Measurements from ENCODE around the gene CAMTA1. TPM values are rescaled to one million over a fixed set of nuclear protein-coding genes. Genes with fewer than 3 reads are reported as not detected.

CAMTA1 gene
- total and polyA plus RNA-seq, 9 of the 15 experiments (the other 6 are each of a cell fraction or from before 2014, with no cell fraction given): 43.9 to 161 (median 65.9) TPM

DNA sequence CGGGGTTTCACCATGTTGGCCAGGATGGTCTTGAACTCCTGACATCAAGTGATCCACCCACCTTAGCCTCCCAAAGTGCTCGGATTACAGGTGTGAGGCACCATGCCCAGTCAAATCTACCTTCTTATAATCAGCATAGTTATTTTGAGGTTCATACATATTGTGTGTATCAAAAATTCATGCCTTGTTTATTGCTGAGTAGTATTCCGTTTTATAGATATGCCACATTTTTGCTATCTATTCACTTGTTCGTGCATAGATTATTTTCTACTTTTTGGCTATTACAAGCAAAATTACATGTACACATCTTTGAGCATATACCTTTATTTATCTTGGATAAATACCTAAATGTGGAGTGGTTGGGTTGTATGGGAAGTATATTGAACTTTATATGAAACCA is 344.9 kb downstream of the CAMTA1 start (continued):
- TF ChIP-seq MTA3 (IDR thresholded peaks at IDR 0.05; ENCODE audit: borderline replicate concordance) (no peak), NR4A1 (CRISPR knock-in tag; IDR thresholded peaks at IDR 0.05) (no peak), NR4A1 (tag; IDR thresholded peaks at IDR 0.05) (no peak), CBFA2T3 (IDR thresholded peaks at IDR 0.05) (no peak), ZBTB7A (IDR thresholded peaks at IDR 0.05; ENCODE audit: borderline replicate concordance, control insufficient read depth, low read depth, low read length) (no peak), USF2 (CRISPR knock-in tag; IDR thresholded peaks at IDR 0.05) (no peak)

DNA sequence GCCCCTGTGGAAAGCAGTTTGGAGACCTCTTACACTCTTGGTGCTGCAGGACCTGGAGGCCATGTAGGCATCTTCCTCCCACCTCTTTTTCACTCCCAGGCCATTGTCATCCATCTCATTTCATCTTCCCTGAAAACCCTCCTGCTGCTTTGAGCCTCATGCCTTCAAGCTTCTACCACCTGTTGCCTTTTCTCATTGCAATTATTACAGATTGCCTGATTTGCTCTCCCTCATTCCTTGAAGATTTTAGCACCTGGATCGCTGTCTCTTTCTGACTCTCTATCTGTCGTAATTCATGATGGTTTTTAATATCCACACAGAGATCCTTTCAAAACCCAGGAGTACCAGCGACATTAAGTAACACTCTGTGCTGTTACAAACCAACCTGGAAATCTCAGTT is 350.2 kb downstream of the CAMTA1 start:
- FAIRE-seq (no peak), DNase-seq (ENCODE audit: extremely low read depth in 1 of 4, low spot score in 3 of 4) (no peak), ATAC-seq (no peak)
- H3K27ac ChIP-seq (ENCODE audit: extremely low read depth, low read depth, low read length): no peak overlapping the region
- CTCF ChIA-PET (ENCODE audit: low intra/inter-chr PET ratio): no interaction called here
- no peaks in the 10 kb centered on the region for H3K4me1 ChIP-seq (replicated peaks in 1 of 2; ENCODE audit: control insufficient read depth in 2 of 2, insufficient read depth in 2 of 2, low read length in 2 of 2)
- intact Hi-C loops (cut with micrococcal nuclease) (no loop called here), in situ Hi-C loops (cut with MboI) (no loop called here)
- H4K20me1 ChIP-seq (replicated peaks; ENCODE audit: control insufficient read depth, insufficient read depth, low read length): no peaks in the 10 kb centered on the region
- no peak overlapping the region for H3K4me2 ChIP-seq (ENCODE audit: insufficient read depth, low read length)
- no peak overlapping the region for H3K9ac ChIP-seq (ENCODE audit: insufficient read depth in 1 of 2, low read depth in 2 of 2, low read length in 2 of 2)
- H2AFZ ChIP-seq (ENCODE audit: low read depth, low read length): no peak overlapping the region
- no peak overlapping the region for H3K4me3 ChIP-seq
- peaks cover 2 to 10% of the 10 kb centered on the region in 2 experiments; a peak in 1 of 5 replicates for H3K27me3 ChIP-seq (ENCODE audit: control insufficient read depth in 2 of 2, insufficient read depth in 2 of 2, low read length in 2 of 2)
- TF ChIP-seq ZNF551 (CRISPR knock-in tag; IDR thresholded peaks at IDR 0.05) (no peak), EP300 (IDR thresholded peaks at IDR 0.05; ENCODE audit: low read length) (no peak), RBM25 (IDR thresholded peaks at IDR 0.05; ENCODE audit: low read depth, low read length, severe bottlenecking) (peak; percentile 38), ZNF282 (CRISPR knock-in tag; IDR thresholded peaks at IDR 0.05) (no peak)
- TF ChIP-seq, protein P1, sequence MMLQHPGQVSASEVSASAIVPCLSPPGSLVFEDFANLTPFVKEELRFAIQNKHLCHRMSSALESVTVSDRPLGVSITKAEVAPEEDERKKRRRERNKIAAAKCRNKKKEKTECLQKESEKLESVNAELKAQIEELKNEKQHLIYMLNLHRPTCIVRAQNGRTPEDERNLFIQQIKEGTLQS (IDR thresholded peaks at IDR 0.05): no peak
- TF ChIP-seq, protein P1 (CRISPR knock-in tag; conservative IDR thresholded peaks at IDR 0.05): no peak
- TF ChIP-seq, protein P2, sequence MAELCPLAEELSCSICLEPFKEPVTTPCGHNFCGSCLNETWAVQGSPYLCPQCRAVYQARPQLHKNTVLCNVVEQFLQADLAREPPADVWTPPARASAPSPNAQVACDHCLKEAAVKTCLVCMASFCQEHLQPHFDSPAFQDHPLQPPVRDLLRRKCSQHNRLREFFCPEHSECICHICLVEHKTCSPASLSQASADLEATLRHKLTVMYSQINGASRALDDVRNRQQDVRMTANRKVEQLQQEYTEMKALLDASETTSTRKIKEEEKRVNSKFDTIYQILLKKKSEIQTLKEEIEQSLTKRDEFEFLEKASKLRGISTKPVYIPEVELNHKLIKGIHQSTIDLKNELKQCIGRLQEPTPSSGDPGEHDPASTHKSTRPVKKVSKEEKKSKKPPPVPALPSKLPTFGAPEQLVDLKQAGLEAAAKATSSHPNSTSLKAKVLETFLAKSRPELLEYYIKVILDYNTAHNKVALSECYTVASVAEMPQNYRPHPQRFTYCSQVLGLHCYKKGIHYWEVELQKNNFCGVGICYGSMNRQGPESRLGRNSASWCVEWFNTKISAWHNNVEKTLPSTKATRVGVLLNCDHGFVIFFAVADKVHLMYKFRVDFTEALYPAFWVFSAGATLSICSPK (IDR thresholded peaks at IDR 0.05; ENCODE audit: borderline replicate concordance): no peak
- H3K9me3 ChIP-seq (replicated peaks; ENCODE audit: control insufficient read depth, insufficient read depth, low read depth, low read length): no peaks in the 10 kb centered on the region
- 0% methylated on average over 3 of the region's 3 CpGs for WGBS (ENCODE audit: insufficient coverage, low coverage, missing lambda C conversion rate)
- BruUV-seq (replicated peaks): no TSS peak
- no peaks in the 10 kb centered on the region for H3K36me3 ChIP-seq (ENCODE audit: control insufficient read depth, insufficient read depth, low read length)
- H3K79me2 ChIP-seq (ENCODE audit: control insufficient read depth, insufficient read depth, low read length): no peaks in the 10 kb centered on the region
- POLR2A ChIA-PET: no interaction called here
- H3K9me1 ChIP-seq (ENCODE audit: control insufficient read depth, insufficient read depth, low read length): no peaks in the 10 kb centered on the region
